ENCODE data around the gene FBXO17. TPM values are rescaled to one million over a fixed set of nuclear protein-coding genes. Genes with fewer than 3 reads are reported as not detected.
"Not testable (repeated sequence)": the region's sequence is repeated elsewhere in the genome, so short reads cannot be mapped to it uniquely, and the experiment has no call there.

The FBXO17 gene
- polyA plus RNA-seq, 1 donor from 2014 or later, result not detected

- H3K36me3 ChIP-seq (ENCODE audit: insufficient read depth, low read length), result no peaks in the 10 kb centered on the region
- TF ChIP-seq RAD21 (conservative IDR thresholded peaks at IDR 0.05) (no peak), TAF1 (IDR thresholded peaks at IDR 0.05; ENCODE audit: low read depth) (no peak), EP300 (conservative IDR thresholded peaks at IDR 0.05; ENCODE audit: poor library complexity, severe bottlenecking) (no peak), MXI1 (conservative IDR thresholded peaks at IDR 0.05; ENCODE audit: poor library complexity, severe bottlenecking) (no peak), CTCF (IDR thresholded peaks at IDR 0.05; ENCODE audit: poor library complexity, severe bottlenecking) (no peak), REST (IDR thresholded peaks at IDR 0.05; ENCODE audit: borderline replicate concordance) (no peak), POLR2AphosphoS5 (IDR thresholded peaks at IDR 0.05) (no peak), EZH2 (IDR thresholded peaks at IDR 0.05; ENCODE audit: borderline replicate concordance, insufficient read depth, low read length, poor library complexity, severe bottlenecking) (no peak)
- no peaks in the 10 kb centered on the region for H4K20me1 ChIP-seq (ENCODE audit: insufficient read depth)
- H3K9ac ChIP-seq (ENCODE audit: low read length), result no peak overlapping the region
- no peaks in the 10 kb centered on the region for H3K9me2 ChIP-seq (ENCODE audit: insufficient read depth, low read length)
- H3F3A ChIP-seq (ENCODE audit: insufficient read depth, low read length, poor library complexity, severe bottlenecking), result no peaks in the 10 kb centered on the region
- no peak overlapping the region for H3K27ac ChIP-seq (ENCODE audit: low read length)
- H3K4me2 ChIP-seq (ENCODE audit: low read length), result no peak overlapping the region
- H3K79me2 ChIP-seq (replicated peaks; ENCODE audit: insufficient read depth, low read length), result no peaks in the 10 kb centered on the region
- H3K27me3 ChIP-seq (ENCODE audit: insufficient read depth, low read depth, low read length), result no peaks in the 10 kb centered on the region
- H3K4me3 ChIP-seq (ENCODE audit: low read length), result no peak overlapping the region
- H2AFZ ChIP-seq (ENCODE audit: low read depth, low read length), result no peak overlapping the region
- H3K9me3 ChIP-seq (ENCODE audit: low read length), result no peaks in the 10 kb centered on the region
These were observed 15.6 kb upstream of the FBXO17 start for GRCh38 chr19:38990949-38991697.

- H3K9me3 ChIP-seq (ENCODE audit: low read length); H4K20me1 ChIP-seq (ENCODE audit: insufficient read depth); H3F3A ChIP-seq (ENCODE audit: insufficient read depth, low read length, poor library complexity, severe bottlenecking): not testable (repeated sequence)
These were observed 14.1 kb upstream of the FBXO17 start for GRCh38 chr19:38989614-38990013.

More at GRCh38 chr19:38989614-38990013, 14.1 kb upstream of the FBXO17 start:
- not testable (repeated sequence) for H3K36me3 ChIP-seq (ENCODE audit: insufficient read depth, low read length); H3K4me2 ChIP-seq (ENCODE audit: low read length); H3K27ac ChIP-seq (ENCODE audit: low read length); H3K27me3 ChIP-seq (ENCODE audit: insufficient read depth, low read depth, low read length); H3K9me2 ChIP-seq (ENCODE audit: insufficient read depth, low read length); H3K79me2 ChIP-seq (replicated peaks; ENCODE audit: insufficient read depth, low read length); H3K4me3 ChIP-seq (ENCODE audit: low read length); H2AFZ ChIP-seq (ENCODE audit: low read depth, low read length); H3K9ac ChIP-seq (ENCODE audit: low read length)

All from neural cell (in vitro differentiated cells).